Left lung (tissue), 10 donors: Measurements from ENCODE around the gene DNAJC1. TPM values are rescaled to one million over a fixed set of nuclear protein-coding genes. Genes with fewer than 3 reads are reported as not detected.

Experiments
- ATAC-seq: fragments of 200-7000 bp; cut with Tn5 transposase; one replicate; pipeline ENCODE4 v1.9.1; 2020; ENCODE audit warnings: moderate library complexity
- DNase-seq, 4 donors: peaks; one replicate each; pipeline ENCODE4 v3.0.0-alpha.2; 2013 to 2020
- H3K27ac ChIP-seq, 2 donors: fragments of 200-600 bp; sonication (generic) in 1 of 2; one replicate each; pipeline versions ENCODE4 v1.5.0 to v1.8.0; 2020 to 2021
- H3K27me3 ChIP-seq, 2 donors: fragments of 200-600 bp; sonication (generic) in 1 of 2; one replicate each; pipeline versions ENCODE4 v1.5.0 to v1.8.0; 2020 to 2021
- H3K36me3 ChIP-seq, 2 donors: fragments of 200-600 bp; sonication (generic) in 1 of 2; one replicate each; pipeline versions ENCODE4 v1.5.0 to v1.8.0; 2020 to 2021
- H3K4me1 ChIP-seq, 2 donors: fragments of 200-600 bp; one replicate each; pipeline ENCODE4 v1.8.0; 2021
- H3K4me3 ChIP-seq, 2 donors: fragments of 200-600 bp; sonication (generic) in 1 of 2; one replicate each; pipeline versions ENCODE4 v1.5.0 to v1.8.0; 2020 to 2021; ENCODE audit warnings: mild to moderate bottlenecking in 1 of 2
- H3K9me3 ChIP-seq, 2 donors: fragments of 200-600 bp; sonication (generic) in 1 of 2; one replicate each; pipeline versions ENCODE4 v1.5.0 to v1.8.0; 2020 to 2021
- intact Hi-C, 2 donors: fragments of 100-400 bp; cut with DNase I; formaldehyde crosslinking; loops; one replicate each; pipeline versions ENCODE4 v1.11.2 to v1.14.2; 2022
- polyA plus RNA-seq, 6 donors: library from polyadenylated mRNA; unstranded; fragments of 120-200 nt; gene quantifications; one replicate each; pipeline ENCODE4 v1.2.1, GENCODE V29; 2013; ENCODE audit not compliant: insufficient read length in 6 of 6
- total RNA-seq, 2 donors: library from RNA; stranded (reverse); fragmentation: NEBNext Ultra II Directional; extraction: Animal tissue kit (Norgen Biotek cat#: 25700); gene quantifications; one replicate each; pipeline ENCODE4 v1.2.1, GENCODE V29; 2021
- TF ChIP-seq, protein P1 (sequence below), 2 donors: fragments of 200-600 bp; sonication (generic) in 1 of 2; IDR thresholded peaks; one replicate each; pipeline versions ENCODE4 v1.5.0 to v1.8.0; 2021; ENCODE audit warnings: antibody characterized with exemption in 2 of 2
- donor health status: DM: no; HTN: yes; CAD: no.
- donor health status: DM: no; HTN: no; CAD: no.

The DNAJC1 gene
- total and polyA plus RNA-seq, 8 donors, result 29.1 to 40.9 (median 32.9) TPM

DNA sequence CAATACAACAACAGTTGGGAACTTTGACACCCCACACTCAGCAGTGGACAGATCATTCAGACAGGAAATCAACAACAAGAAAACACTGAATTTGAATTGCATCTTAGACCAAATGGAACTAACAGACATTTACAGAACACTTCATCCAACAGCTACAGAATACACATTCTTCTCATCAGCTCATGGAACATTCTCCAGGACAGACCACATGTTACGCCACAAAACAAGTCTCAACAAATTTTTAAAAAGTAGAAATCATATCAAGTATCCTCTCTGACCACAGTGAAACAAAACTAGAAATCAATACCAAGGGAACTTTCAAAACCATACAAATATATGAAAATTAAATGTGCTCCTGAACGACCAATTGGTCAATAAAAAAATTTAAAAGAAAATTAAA lies 212.3 kb downstream of the DNAJC1 start:
- Histone ChIP-seq H3K27ac (no peak overlapping the region), H3K4me1 (no peaks in the 10 kb centered on the region), H3K36me3 (no peaks in the 10 kb centered on the region), H3K4me3 (no peak overlapping the region), H3K27me3 (no peaks in the 10 kb centered on the region), H3K9me3 (peaks cover 0 to 6% of the 10 kb centered on the region in 2 donors)
- intact Hi-C loops, result no loop called here
- TF ChIP-seq, protein P1, sequence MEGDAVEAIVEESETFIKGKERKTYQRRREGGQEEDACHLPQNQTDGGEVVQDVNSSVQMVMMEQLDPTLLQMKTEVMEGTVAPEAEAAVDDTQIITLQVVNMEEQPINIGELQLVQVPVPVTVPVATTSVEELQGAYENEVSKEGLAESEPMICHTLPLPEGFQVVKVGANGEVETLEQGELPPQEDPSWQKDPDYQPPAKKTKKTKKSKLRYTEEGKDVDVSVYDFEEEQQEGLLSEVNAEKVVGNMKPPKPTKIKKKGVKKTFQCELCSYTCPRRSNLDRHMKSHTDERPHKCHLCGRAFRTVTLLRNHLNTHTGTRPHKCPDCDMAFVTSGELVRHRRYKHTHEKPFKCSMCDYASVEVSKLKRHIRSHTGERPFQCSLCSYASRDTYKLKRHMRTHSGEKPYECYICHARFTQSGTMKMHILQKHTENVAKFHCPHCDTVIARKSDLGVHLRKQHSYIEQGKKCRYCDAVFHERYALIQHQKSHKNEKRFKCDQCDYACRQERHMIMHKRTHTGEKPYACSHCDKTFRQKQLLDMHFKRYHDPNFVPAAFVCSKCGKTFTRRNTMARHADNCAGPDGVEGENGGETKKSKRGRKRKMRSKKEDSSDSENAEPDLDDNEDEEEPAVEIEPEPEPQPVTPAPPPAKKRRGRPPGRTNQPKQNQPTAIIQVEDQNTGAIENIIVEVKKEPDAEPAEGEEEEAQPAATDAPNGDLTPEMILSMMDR (IDR thresholded peaks at IDR 0.05), result no peak
- ATAC-seq, result no peak
- DNase-seq, result no peak

DNA sequence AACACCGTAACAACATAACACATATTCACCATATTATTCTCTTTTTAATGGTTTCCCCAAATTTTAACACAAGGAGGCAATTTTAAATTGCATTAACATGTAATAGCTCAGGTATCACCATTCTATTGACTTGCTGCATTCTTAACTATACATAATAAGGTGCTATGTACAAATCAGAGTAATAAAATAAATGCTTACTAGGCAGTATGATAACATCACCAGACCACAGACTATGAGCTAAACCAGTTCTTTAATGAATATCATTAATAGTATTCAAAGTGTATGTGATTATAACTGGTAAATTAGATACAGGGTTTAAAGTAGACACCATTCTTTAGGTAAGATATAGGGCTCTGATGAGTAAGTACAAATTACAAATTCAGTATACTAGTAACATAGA lies 226.6 kb downstream of the DNAJC1 start:
- DNase-seq, result no peak
- peaks cover 0 to 9% of the 10 kb centered on the region in 2 donors for H3K36me3 ChIP-seq
- H3K27me3 ChIP-seq, result no peaks in the 10 kb centered on the region
- no peaks in the 10 kb centered on the region for H3K4me1 ChIP-seq
- no peak for ATAC-seq
- intact Hi-C loops, result no loop called here
- TF ChIP-seq, protein P1 (IDR thresholded peaks at IDR 0.05), result no peak
- no peak overlapping the region for H3K27ac ChIP-seq
- no peaks in the 10 kb centered on the region for H3K9me3 ChIP-seq
- no peak overlapping the region for H3K4me3 ChIP-seq

- intact Hi-C loops, result no loop called here
- ATAC-seq, result no peak
- Histone ChIP-seq H3K9me3 (no peaks in the 10 kb centered on the region), H3K4me1 (no peaks in the 10 kb centered on the region), H3K4me3 (no peak overlapping the region), H3K27ac (no peak overlapping the region), H3K36me3 (no peaks in the 10 kb centered on the region), H3K27me3 (no peaks in the 10 kb centered on the region)
- TF ChIP-seq, protein P1 (IDR thresholded peaks at IDR 0.05), result no peak
- DNase-seq, result no peak
Observed at GRCh38 chr10:21771219-21771618, 232.3 kb downstream of the DNAJC1 start.

DNA sequence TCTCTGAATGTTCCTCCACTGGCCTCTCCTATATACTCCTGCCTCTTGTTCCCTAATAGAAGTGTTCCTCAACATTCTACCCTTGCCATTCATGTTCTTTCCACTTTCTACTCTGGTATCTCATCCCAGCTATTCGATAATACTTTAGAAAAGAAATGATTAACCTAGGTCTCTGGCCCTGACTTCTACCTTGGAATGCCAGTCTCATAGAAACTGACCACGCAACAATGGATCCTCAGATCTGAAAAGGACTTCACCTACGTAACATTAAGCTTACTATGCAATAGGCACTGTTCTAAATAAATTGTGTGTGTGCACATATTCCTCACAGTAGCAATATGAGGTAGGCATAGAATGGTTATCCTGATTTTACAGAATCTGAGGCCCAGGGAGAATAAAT lies 234.5 kb downstream of the DNAJC1 start:
- Histone ChIP-seq H3K36me3 (no peaks in the 10 kb centered on the region), H3K27me3 (no peaks in the 10 kb centered on the region), H3K4me1 (no peaks in the 10 kb centered on the region), H3K4me3 (no peak overlapping the region), H3K27ac (no peak overlapping the region), H3K9me3 (no peaks in the 10 kb centered on the region)
- TF ChIP-seq, protein P1 (IDR thresholded peaks at IDR 0.05), result no peak
- DNase-seq (no peak), ATAC-seq (no peak)
- intact Hi-C loops, result no loop called here

DNA sequence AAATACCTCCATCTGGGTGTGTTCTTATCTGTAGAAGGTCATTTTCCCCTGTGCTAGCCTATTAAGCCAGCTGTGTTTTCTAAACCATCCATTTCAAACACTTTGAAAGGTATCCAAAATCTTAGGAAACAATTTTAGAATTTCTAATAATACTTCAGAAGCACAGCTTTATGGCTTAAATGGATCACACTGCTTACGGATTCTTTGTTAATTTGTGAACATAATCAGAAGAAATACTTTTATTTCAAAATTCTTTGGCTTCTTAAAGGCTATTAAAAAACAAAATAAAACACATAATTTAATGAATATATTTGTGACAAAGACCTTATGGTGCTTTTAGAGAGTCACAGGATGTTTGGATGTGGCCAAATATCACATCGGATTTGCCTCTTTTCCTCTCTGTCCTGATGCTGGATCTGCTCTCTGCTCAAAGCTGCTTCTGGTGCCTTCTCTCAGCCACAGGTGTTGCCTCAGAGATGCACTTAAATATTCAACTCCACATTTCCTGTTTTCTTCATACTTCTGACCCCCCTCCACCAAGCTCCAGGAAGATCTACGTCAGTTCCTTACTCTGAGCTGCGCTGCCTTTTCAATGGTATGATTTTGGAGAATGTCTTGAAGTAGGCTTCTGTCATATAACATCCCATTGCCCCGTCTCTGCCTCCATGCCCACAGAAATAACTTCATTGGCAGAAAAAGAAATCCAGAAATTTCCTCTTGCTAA lies 238.9 kb downstream of the DNAJC1 start:
- ATAC-seq (no peak), DNase-seq (peak in 2 of 4 donors; percentile 41 to 42)
- no peaks in the 10 kb centered on the region for H3K4me1 ChIP-seq
- H3K27me3 ChIP-seq, result no peaks in the 10 kb centered on the region
- H3K4me3 ChIP-seq, result no peak overlapping the region
- no peaks in the 10 kb centered on the region for H3K9me3 ChIP-seq
- peaks cover 0 to 6% of the 10 kb centered on the region in 2 donors for H3K36me3 ChIP-seq
- TF ChIP-seq, protein P1 (IDR thresholded peaks at IDR 0.05), result no peak
- intact Hi-C loops, result no loop called here
- no peak overlapping the region for H3K27ac ChIP-seq
